ENCODE measurements around the gene DACT3.

Gene DACT3

GRCh38 chr19:46609511-46610412 is 51.2 kb downstream of the DACT3 start:
- DNase-seq, result no peak

DNA sequence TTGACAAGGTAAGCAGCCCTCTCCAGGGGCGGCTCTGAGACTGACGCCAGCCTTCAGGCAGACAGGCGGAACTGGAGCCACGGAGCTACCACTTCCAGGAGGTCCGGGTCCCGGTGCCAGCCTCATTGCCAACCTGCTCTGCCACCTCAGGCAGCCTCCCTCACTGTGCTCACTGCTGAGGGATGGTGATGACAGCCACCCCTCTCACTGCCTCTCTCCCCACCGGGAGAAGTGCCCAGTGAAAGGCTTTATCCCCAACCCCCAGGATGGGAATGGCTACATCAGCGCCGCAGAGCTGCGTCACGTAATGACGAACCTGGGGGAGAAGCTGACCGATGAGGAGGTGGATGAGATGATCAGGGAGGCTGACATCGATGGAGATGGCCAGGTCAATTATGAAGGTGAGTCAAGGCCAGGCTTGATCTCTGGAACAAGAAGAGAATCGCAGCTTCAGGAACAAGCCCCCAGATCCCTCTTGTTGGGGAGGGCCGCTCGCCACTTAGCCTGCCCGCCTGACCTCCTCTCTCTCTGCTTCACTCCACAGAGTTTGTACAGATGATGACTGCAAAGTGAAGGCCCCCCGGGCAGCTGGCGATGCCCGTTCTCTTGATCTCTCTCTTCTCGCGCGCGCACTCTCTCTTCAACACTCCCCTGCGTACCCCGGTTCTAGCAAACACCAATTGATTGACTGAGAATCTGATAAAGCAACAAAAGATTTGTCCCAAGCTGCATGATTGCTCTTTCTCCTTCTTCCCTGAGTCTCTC is 52.2 kb downstream of the DACT3 start:
- no peak for DNase-seq

DNA sequence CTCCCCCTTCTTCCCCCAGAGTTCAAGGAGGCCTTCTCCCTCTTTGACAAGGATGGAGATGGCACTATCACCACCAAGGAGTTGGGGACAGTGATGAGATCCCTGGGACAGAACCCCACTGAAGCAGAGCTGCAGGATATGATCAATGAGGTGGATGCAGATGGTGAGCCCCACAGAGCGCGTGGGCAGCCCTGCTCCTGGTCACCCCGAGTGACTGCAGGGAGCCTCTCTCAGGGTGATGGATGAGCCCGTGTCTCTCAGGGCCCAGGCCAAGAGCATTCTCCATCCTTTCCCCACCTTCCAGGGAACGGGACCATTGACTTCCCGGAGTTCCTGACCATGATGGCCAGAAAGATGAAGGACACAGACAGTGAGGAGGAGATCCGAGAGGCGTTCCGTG is 52.8 kb downstream of the DACT3 start:
- no peak for DNase-seq

- no peak for DNase-seq
Measured at GRCh38 chr19:46607448-46607841, 53.5 kb downstream of the DACT3 start.

DNA sequence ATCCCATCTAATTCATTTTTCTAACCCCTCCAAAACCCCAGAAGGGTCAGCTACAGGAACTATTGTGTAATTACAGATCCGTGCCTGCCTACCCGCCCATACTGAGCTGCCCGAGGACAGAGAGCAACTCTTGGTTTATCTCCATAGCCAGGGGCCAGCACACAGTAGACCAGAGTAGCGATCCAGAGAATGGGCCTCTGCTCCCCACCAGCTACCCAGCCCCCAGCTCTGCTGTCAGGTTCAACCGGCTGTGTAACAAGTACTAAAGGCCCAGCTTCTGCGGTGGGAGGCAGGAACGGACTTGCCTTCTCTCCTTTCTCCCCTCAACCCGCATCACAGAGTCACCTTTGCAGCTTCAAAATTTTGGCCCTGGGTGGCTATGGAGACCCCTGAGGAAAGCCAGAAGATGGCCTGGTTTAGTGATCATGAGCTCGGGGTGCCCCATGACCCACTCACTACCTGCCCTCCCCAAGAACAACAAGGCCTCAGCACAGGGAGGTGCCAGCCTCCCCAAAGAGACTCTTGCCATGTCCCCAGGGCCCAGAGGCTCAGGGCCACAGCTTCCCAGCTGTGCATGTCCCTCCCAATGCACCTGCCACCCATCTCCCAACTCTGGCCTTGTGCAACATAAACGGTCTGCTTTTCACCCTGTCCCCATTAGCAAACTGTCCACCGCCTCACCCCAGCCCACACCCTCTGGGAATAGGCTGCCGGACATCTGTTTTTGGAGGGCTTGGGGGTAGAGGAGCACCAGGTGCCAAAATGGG is 54.1 kb downstream of the DACT3 start:
- DNase-seq, result no peak

- DNase-seq, result no peak
Measured at GRCh38 chr19:46606019-46606418, 55.0 kb downstream of the DACT3 start.

DNA sequence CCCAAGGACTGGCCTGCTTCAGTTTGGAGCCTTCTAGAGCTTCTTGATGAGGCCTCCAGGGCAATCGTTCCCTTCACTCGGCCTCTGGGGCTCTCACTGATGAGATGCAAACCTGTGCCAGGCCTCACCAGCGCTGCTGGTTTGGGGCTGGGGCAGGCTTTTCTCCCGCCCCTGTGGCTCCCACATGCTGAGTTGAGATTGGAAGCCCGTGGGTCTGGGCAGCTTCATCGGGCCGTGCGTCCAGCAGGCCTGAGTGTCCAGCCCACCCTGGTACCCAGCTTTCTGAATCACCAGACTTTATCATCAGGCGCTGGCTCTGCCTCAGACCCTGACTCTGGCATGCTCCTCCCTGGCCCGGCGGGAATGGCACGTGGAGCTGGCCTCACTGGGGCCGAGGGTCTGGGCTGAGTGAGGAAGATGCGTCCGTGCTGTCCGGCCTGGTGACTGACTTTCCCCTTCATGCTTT is 55.6 kb downstream of the DACT3 start:
- DNase-seq, result no peak

DNA sequence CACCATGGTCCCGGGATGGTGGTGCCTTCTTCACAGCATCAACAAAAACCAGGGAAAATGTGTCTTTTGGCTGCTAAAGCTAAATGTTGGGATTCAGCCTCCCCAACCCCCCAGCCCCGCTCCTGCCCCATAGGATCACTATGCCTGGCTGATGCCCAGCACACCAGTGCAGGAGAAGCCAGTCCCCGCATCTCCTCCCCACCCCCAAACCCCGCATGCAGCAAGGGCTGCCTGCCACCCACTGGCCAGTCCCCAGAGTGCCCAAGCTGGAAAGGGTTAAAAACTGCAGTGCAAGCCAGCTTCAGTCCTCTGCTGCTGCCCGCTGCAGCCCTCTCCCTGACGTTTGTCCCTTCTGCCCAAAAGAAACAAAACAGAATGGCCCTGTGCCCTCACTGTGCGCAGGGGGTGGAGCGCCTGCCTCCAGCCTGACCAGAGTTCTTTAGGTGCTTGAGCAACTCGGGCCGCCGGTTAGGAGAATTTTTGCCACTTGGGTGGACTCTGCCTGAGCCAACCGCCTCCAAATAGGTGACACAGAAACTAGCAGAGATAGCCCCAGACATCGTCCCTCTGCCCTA is 56.1 kb downstream of the DACT3 start:
- no peak for DNase-seq

GRCh38 chr19:46603752-46604231 is 57.2 kb downstream of the DACT3 start:
- no peak for DNase-seq

- DNase-seq, result no peak
Measured at GRCh38 chr19:46603195-46603637, 57.8 kb downstream of the DACT3 start.

- peak in 3 of 5 experiments; percentile 13 to 62 (median 53) for DNase-seq
Measured at GRCh38 chr19:46602392-46603194, 58.4 kb downstream of the DACT3 start.

DNA sequence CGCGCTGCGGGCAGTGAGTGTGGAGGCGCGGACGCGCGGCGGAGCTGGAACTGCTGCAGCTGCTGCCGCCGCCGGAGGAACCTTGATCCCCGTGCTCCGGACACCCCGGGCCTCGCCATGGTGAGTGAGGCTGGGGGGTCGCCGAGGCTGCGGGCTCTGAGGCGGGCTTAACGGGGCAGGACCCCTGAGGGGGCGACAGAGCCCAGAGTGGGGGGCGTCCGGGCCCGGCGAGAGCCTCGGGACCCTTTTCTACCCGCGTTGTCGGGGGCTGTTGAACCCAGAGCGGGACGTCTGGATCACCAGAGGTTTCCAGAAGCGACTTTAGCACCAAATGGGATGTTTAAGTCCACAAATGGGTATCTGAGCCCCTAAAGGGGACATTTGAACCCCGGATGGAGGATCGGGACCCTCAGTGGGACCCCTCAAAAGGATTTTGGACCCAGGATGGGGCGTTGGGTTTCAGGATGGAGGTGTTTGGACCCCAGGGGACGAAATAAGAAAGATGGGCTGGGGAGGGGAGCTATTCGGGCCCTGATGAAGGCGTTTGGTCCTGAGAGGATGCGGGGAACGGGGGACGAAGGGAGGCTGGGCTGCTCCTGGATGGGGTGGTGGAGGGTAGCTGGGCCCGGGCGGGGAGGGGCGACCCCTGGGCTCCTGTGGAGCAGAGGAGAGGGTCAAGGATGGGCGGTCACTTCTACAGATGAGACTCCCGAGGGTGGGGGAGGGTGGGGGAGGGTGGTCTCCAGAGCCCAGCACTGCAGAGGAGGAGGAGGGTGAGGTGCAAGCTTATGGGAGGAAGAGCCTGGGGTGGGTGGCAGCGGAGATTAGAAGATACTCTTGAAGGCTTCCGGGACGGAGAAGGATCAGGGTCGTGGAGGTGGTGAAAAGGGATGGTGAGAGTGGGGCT is 59.4 kb downstream of the DACT3 start, which contains the start of gene CALM3:
Gene CALM3 (plus strand): TSS at position 13 of the 907 bp plus-strand sequence. CDS start 105 bp downstream, at position 118.
- DNase-seq, result peak in 1 of 5 experiments; percentile 38

- DNase-seq, result peak; percentile 93 to 99 (median 96)
Measured at GRCh38 chr19:46600384-46601317, 60.3 kb downstream of the DACT3 start.

GRCh38 chr19:46599716-46600373 is 61.1 kb downstream of the DACT3 start:
- peak in 1 of 5 experiments; percentile 40 for DNase-seq

GRCh38 chr19:46598372-46598917 is 62.5 kb downstream of the DACT3 start:
- no peak for DNase-seq
